Cardiac fibroblast (primary cell): ENCODE results near the gene SFI1.
"Not testable (repeated sequence)": the region's sequence is repeated elsewhere in the genome, so short reads cannot be mapped to it uniquely, and the experiment has no call there.

Source experiments
- DNase-seq, 2 donors: peaks; one replicate each; pipeline versions ENCODE4 v3.0.0 to v3.0.0-alpha.2; 2010; ENCODE audit warnings: low read depth in 2 of 2
- H3K4me3 ChIP-seq, 2 donors: replicated peaks in 1 of 2; 1 replicate in 1 of 2; 2 replicates in 1 of 2; pipeline ENCODE4 v1.5.1; 2011; ENCODE audit warnings: low read depth in 2 of 2, low read length in 2 of 2, mild to moderate bottlenecking in 2 of 2, moderate library complexity in 1 of 2
- CTCF ChIP-seq: IDR thresholded peaks from one replicate; pipeline ENCODE4 v1.5.1; 2011; ENCODE audit warnings: low read depth, mild to moderate bottlenecking, low read length, inconsistent platforms

Gene SFI1

GRCh38 chr22:31586137-31586920, 90.0 kb downstream of the SFI1 start:
- no peak overlapping the region for H3K4me3 ChIP-seq
- no peak for TF ChIP-seq CTCF
- peak; percentile 92 to 94 for DNase-seq

GRCh38 chr22:31588970-31589675, 92.8 kb downstream of the SFI1 start:
- DNase-seq, result no peak
- TF ChIP-seq CTCF, result no peak

GRCh38 chr22:31590161-31590560, 93.8 kb downstream of the SFI1 start:
- not testable (repeated sequence) for DNase-seq, H3K4me3 ChIP-seq

More at GRCh38 chr22:31588970-31589675, 92.8 kb downstream of the SFI1 start:
- H3K4me3 ChIP-seq, result no peak overlapping the region

GRCh38 chr22:31595271-31595670, 98.9 kb downstream of the SFI1 start:
- no peak for TF ChIP-seq CTCF
- DNase-seq, result no peak
- H3K4me3 ChIP-seq, result no peak overlapping the region

GRCh38 chr22:31602259-31602952, 106.1 kb downstream of the SFI1 start:
- peak; percentile 94 to 97 for DNase-seq
- no peak for TF ChIP-seq CTCF

GRCh38 chr22:31603081-31603525, 106.8 kb downstream of the SFI1 start:
- TF ChIP-seq CTCF, result no peak
- H3K4me3 ChIP-seq, result no peak overlapping the region
- DNase-seq, result peak in 1 of 2 donors; percentile 18

More at GRCh38 chr22:31602259-31602952, 106.1 kb downstream of the SFI1 start:
- H3K4me3 ChIP-seq, result no peak overlapping the region

GRCh38 chr22:31603574-31603973, 107.2 kb downstream of the SFI1 start:
- no peak for TF ChIP-seq CTCF
- H3K4me3 ChIP-seq, result no peak overlapping the region
- no peak for DNase-seq
